Subcutaneous adipose tissue (tissue), 4 donors: ENCODE data around the gene MSMP. TPM values are rescaled to one million over a fixed set of nuclear protein-coding genes. Genes with fewer than 3 reads are reported as not detected.

Source experiments
- CTCF ChIP-seq: fragments of 450-650 bp; IDR thresholded peaks from one replicate; pipeline ENCODE4 v1.5.1; 2016; ENCODE audit warnings: low read depth, mild to moderate bottlenecking, control low read depth, antibody characterized with exemption, moderate library complexity
- total RNA-seq, 4 donors: library from RNA; depleted of rRNA; stranded (reverse); fragments of >200 nt; gene quantifications; one replicate each; pipeline ENCODE4 v1.1.0, GENCODE V29; 2016

Gene MSMP
- total RNA-seq, 4 donors from 2014 or later, result not detected

GRCh38 chr9:35741740-35742139 is 12.3 kb downstream of the MSMP start:
- no peak for TF ChIP-seq CTCF

GRCh38 chr9:35740243-35740642 is 13.8 kb downstream of the MSMP start:
- TF ChIP-seq CTCF, result no peak

- TF ChIP-seq CTCF, result no peak
Measured at GRCh38 chr9:35738924-35739323, 15.2 kb downstream of the MSMP start.

- no peak for TF ChIP-seq CTCF
Measured at GRCh38 chr9:35738186-35738585, 15.9 kb downstream of the MSMP start.

- TF ChIP-seq CTCF, result no peak
Measured at GRCh38 chr9:35737143-35737542, 16.9 kb downstream of the MSMP start.

- no peak for TF ChIP-seq CTCF
Measured at GRCh38 chr9:35736201-35736633, 17.9 kb downstream of the MSMP start.

GRCh38 chr9:35734096-35734495 is 20.0 kb downstream of the MSMP start:
- no peak for TF ChIP-seq CTCF
